Liver (tissue), 9 donors: Measurements from ENCODE around the gene ZNF26. TPM values are rescaled to one million over a fixed set of nuclear protein-coding genes. Genes with fewer than 3 reads are reported as not detected.

Experiments
- DNase-seq: peaks from one replicate; pipeline ENCODE4 v3.0.0-alpha.2; 2017; ENCODE audit warnings: low spot score
- H3K27ac ChIP-seq, 2 donors: one replicate each; pipeline ENCODE4 v1.7.0; 2013; ENCODE audit warnings: inconsistent platforms in 2 of 2, low read length in 2 of 2, control low read depth in 1 of 2, low read depth in 1 of 2, mild to moderate bottlenecking in 1 of 2
- H3K27me3 ChIP-seq, 4 donors: one replicate each; pipeline versions ENCODE4 v1.6.1 to v1.7.0; 2013; ENCODE audit warnings: low read length in 3 of 4, inconsistent platforms in 1 of 4, mild to moderate bottlenecking in 1 of 4, moderate library complexity in 1 of 4; ENCODE audit not compliant: control insufficient read depth in 4 of 4, insufficient read depth in 4 of 4
- H3K36me3 ChIP-seq, 4 donors: one replicate each; pipeline versions ENCODE4 v1.6.1 to v1.7.0; 2013; ENCODE audit warnings: low read length in 3 of 4, mild to moderate bottlenecking in 3 of 4, low read depth in 1 of 4, moderate library complexity in 1 of 4; ENCODE audit not compliant: control insufficient read depth in 4 of 4, insufficient read depth in 3 of 4
- H3K4me1 ChIP-seq, 4 donors: one replicate each; pipeline versions ENCODE4 v1.6.1 to v1.7.0; 2013; ENCODE audit warnings: low read length in 3 of 4, mild to moderate bottlenecking in 3 of 4, moderate library complexity in 1 of 4; ENCODE audit not compliant: control insufficient read depth in 4 of 4, insufficient read depth in 4 of 4
- H3K4me3 ChIP-seq, 3 donors: one replicate each; pipeline versions ENCODE4 v1.6.1 to v1.7.0; 2013; ENCODE audit warnings: low read length in 3 of 3, control low read depth in 1 of 3, low read depth in 1 of 3, mild to moderate bottlenecking in 1 of 3
- H3K9ac ChIP-seq, 2 donors: one replicate each; pipeline ENCODE4 v1.7.0; 2013; ENCODE audit warnings: low read length in 2 of 2, mild to moderate bottlenecking in 2 of 2, moderate library complexity in 2 of 2, control low read depth in 1 of 2, low read depth in 1 of 2
- H3K9me3 ChIP-seq, 4 donors: one replicate each; pipeline versions ENCODE4 v1.6.1 to v1.7.0; 2013; ENCODE audit warnings: low read length in 3 of 4; ENCODE audit not compliant: control insufficient read depth in 4 of 4
- ATF3 ChIP-seq: IDR thresholded peaks from 2 replicates; pipeline ENCODE4 v1.6.1; 2016; ENCODE audit warnings: antibody characterized with exemption
- CTCF ChIP-seq: fragments of 150-350 bp; IDR thresholded peaks from 2 replicates; pipeline ENCODE4 v1.5.1; 2017; ENCODE audit warnings: improper control_type of control experiment, low read depth, low read length; ENCODE audit not compliant: missing input control
- EGR1 ChIP-seq, 2 donors: IDR thresholded peaks; 2 replicates each; pipeline ENCODE4 v1.6.1; 2016 to 2018; ENCODE audit warnings: antibody characterized with exemption in 2 of 2, low read depth in 2 of 2
- FOXA1 ChIP-seq: IDR thresholded peaks from 2 replicates; pipeline ENCODE4 v1.6.1; 2016; ENCODE audit warnings: antibody characterized with exemption
- FOXA2 ChIP-seq: IDR thresholded peaks from 2 replicates; pipeline ENCODE4 v1.6.1; 2016; ENCODE audit warnings: antibody characterized with exemption
- GABPA ChIP-seq, 2 donors: IDR thresholded peaks in 1 of 2; conservative IDR thresholded peaks in 1 of 2; 2 replicates each; pipeline ENCODE4 v1.6.1; 2016; ENCODE audit warnings: antibody characterized with exemption in 2 of 2, mild to moderate bottlenecking in 1 of 2, moderate library complexity in 1 of 2
- HNF4A ChIP-seq, 2 donors: conservative IDR thresholded peaks; 2 replicates each; pipeline ENCODE4 v1.6.1; 2016; ENCODE audit warnings: antibody characterized with exemption in 2 of 2, mild to moderate bottlenecking in 2 of 2
- HNF4G ChIP-seq: IDR thresholded peaks from 2 replicates; pipeline ENCODE4 v1.6.1; 2016; ENCODE audit warnings: antibody characterized with exemption
- JUND ChIP-seq, 2 donors: IDR thresholded peaks; 2 replicates each; pipeline ENCODE4 v1.6.1; 2016; ENCODE audit warnings: antibody characterized with exemption in 2 of 2
- MAX ChIP-seq: IDR thresholded peaks from 2 replicates; pipeline ENCODE4 v1.6.1; 2016; ENCODE audit warnings: antibody characterized with exemption
- NR2F2 ChIP-seq: IDR thresholded peaks from 2 replicates; pipeline ENCODE4 v1.6.1; 2016; ENCODE audit warnings: antibody characterized with exemption
- REST ChIP-seq: IDR thresholded peaks from 2 replicates; pipeline ENCODE4 v1.6.1; 2016; ENCODE audit warnings: antibody characterized with exemption, mild to moderate bottlenecking
- RXRA ChIP-seq, 2 donors: IDR thresholded peaks; 2 replicates each; pipeline ENCODE4 v1.6.1; 2017 to 2018; ENCODE audit warnings: antibody characterized with exemption in 2 of 2, mild to moderate bottlenecking in 1 of 2
- SP1 ChIP-seq: IDR thresholded peaks from 2 replicates; pipeline ENCODE4 v1.6.1; 2018; ENCODE audit warnings: antibody characterized with exemption, mild to moderate bottlenecking
- TAF1 ChIP-seq: conservative IDR thresholded peaks from 2 replicates; pipeline ENCODE4 v1.6.1; 2016; ENCODE audit warnings: antibody characterized with exemption, mild to moderate bottlenecking
- ZBTB33 ChIP-seq: IDR thresholded peaks from 2 replicates; pipeline ENCODE4 v1.6.1; 2016; ENCODE audit warnings: antibody characterized with exemption
- WGBS: extraction: QIAGEN DNeasy Blood & Tissue Kit; methylation state at CpG from one replicate; pipeline ENCODE4 v1.1.7; 2013; 5-methylcytosine and 5-hydroxymethylcytosine counted together
- polyA plus RNA-seq, 2 donors: library from polyadenylated mRNA; stranded (reverse) in 1 of 2; unstranded in 1 of 2; fragments of 200-250 nt in 1 of 2; fragments of >200 nt in 1 of 2; fragmentation: Nextera tagmentation in 1 of 2; extraction: Ambion mirVana in 1 of 2; gene quantifications; one replicate each; pipeline versions ENCODE4 v1.2.1 to v1.2.3, GENCODE V29; 2013 to 2015
- total RNA-seq, 2 donors: library from RNA; depleted of rRNA; stranded (reverse); fragments of >200 nt; gene quantifications; one replicate each; pipeline ENCODE4 v1.2.3, GENCODE V29; 2014
- donor health status: healthy.
- donor health status: healthy.
- donor health status: healthy.
- donor health status: healthy.
- donor health status: healthy.

The ZNF26 gene
- total and polyA plus RNA-seq, 4 donors = 1.7 to 9.5 (median 4.8) TPM

GRCh38 chr12:132940071-132940719 lies 46.0 kb upstream of the ZNF26 start:
- DNase-seq = no peak
- H3K27ac ChIP-seq = no peak overlapping the region
- no peak overlapping the region for H3K9ac ChIP-seq
- H3K4me3 ChIP-seq = peak overlapping the region in 1 of 3 donors; percentile 55
- peaks cover 43 to 64% (median 49%) of the 10 kb centered on the region in 4 donors for H3K9me3 ChIP-seq
- WGBS = 99% methylated on average over 15 of the region's 15 CpGs
- H3K36me3 ChIP-seq = peaks cover 15 to 43% (median 36%) of the 10 kb centered on the region in 4 donors
- no peaks in the 10 kb centered on the region for H3K27me3 ChIP-seq
- no peaks in the 10 kb centered on the region for H3K4me1 ChIP-seq
- TF ChIP-seq HNF4A (conservative IDR thresholded peaks at IDR 0.05) (no peak), SP1 (no peak), FOXA2 (no peak), JUND (IDR thresholded peaks at IDR 0.05) (no peak), EGR1 (IDR thresholded peaks at IDR 0.05; ENCODE audit: low read depth in 2 of 2) (no peak)

GRCh38 chr12:132941336-132941954 lies 44.7 kb upstream of the ZNF26 start:
- WGBS = 95% methylated on average over 34 of the region's 34 CpGs
- no peak overlapping the region for H3K9ac ChIP-seq
- H3K27me3 ChIP-seq = no peaks in the 10 kb centered on the region
- no peak for TF ChIP-seq ATF3
- no peak for TF ChIP-seq ZBTB33
- TF ChIP-seq TAF1 = no peak
- no peak overlapping the region for H3K27ac ChIP-seq
- H3K4me3 ChIP-seq = peak overlapping the region in 2 of 3 donors; percentile 46 to 56
- H3K36me3 ChIP-seq = peaks cover 15 to 55% (median 44%) of the 10 kb centered on the region in 4 donors
- DNase-seq = no peak
- no peaks in the 10 kb centered on the region for H3K4me1 ChIP-seq
- peaks cover 49 to 68% (median 57%) of the 10 kb centered on the region in 4 donors for H3K9me3 ChIP-seq

GRCh38 chr12:132942611-132943010 lies 43.6 kb upstream of the ZNF26 start:
- Histone ChIP-seq H3K4me3 (peak overlapping the region in 2 of 3 donors; percentile 69 to 71), H3K27ac (no peak overlapping the region), H3K36me3 (peaks cover 15 to 62% (median 47%) of the 10 kb centered on the region in 4 donors), H3K27me3 (no peaks in the 10 kb centered on the region), H3K9ac (no peak overlapping the region), H3K9me3 (peaks cover 50 to 73% (median 58%) of the 10 kb centered on the region in 4 donors), H3K4me1 (no peaks in the 10 kb centered on the region)
- 98% methylated on average over 13 of the region's 13 CpGs for WGBS
- TF ChIP-seq FOXA2 (no peak), GABPA (IDR thresholded peaks at IDR 0.05 in 1 of 2, conservative IDR thresholded peaks at IDR 0.05 in 1 of 2) (no peak), HNF4G (no peak), CTCF (no peak), RXRA (IDR thresholded peaks at IDR 0.05) (no peak), MAX (no peak), NR2F2 (no peak), REST (no peak), EGR1 (IDR thresholded peaks at IDR 0.05; ENCODE audit: low read depth in 2 of 2) (no peak), FOXA1 (no peak), JUND (IDR thresholded peaks at IDR 0.05) (no peak)
- DNase-seq = no peak
